ENCODE data around the gene HMG20B. TPM values are rescaled to one million over a fixed set of nuclear protein-coding genes. Genes with fewer than 3 reads are reported as not detected.

Gene HMG20B
- total RNA-seq, 1 donor from 2014 or later, result 51.4 TPM

DNA sequence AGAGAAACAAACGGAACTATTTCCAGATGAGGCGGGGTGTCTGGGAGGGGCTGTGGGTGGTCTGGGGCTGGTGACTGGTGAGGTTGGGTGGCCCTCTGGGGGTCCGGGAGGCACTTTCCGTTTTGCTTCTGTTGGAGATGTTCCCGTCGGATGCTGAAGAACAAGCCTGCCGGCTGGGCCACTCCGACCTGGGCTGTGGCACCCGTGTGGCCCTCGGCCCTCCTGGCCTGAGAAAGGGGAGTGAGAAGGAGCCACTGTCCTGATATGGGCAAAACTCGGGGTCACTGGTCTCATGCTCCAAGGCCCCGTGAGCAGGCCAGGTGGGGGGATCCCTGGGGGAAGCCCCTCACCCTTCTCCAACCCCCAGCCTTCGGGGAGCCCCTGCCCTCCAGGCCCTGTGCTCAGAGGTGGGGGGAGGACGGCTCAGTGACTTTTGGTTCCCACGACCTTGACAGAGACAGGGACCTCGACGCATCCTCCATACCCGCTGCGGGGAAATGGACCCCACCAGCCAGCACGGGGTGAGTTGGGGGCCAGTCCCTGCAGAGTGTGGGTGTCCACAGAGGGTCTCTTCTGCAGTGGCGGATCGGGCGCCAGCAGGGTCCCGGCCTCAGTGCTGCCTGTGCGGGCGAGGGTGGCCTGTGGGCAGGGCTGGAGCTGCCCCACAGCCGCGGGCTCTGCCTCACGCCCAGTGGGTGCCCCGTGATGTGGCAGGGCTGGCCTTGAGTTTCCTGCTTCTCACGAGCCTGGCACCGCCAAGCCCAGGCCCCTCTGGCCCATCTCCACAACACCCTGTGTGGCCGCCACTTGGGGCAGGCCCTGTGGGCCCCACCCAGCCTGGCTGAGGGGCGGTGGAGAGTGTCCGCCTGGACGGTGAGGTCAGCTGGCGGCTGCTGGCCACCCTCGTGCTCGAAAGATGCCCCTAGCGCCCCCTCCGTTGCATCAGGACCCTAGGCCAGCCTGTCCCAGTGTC lies 38.3 kb downstream of the HMG20B start:
- Histone ChIP-seq H3K27me3 (peaks cover 20% of the 10 kb centered on the region), H4K20me1 (ENCODE audit: low read depth) (no peaks in the 10 kb centered on the region), H3K4me2 (no peak overlapping the region), H3K4me3 (no peak overlapping the region), H3K36me3 (no peaks in the 10 kb centered on the region), H2AFZ (replicated peaks) (no peak overlapping the region), H3K79me2 (ENCODE audit: low read depth) (no peaks in the 10 kb centered on the region), H3K9me3 (ENCODE audit: low read depth) (no peaks in the 10 kb centered on the region), H3K9ac (no peak overlapping the region), H3K27ac (no peak overlapping the region), H3K4me1 (peaks cover 12% of the 10 kb centered on the region), H3F3A (ENCODE audit: low read depth) (peaks cover 14% of the 10 kb centered on the region)
- Mint-ChIP-seq H3K9me3 (no peaks in the 10 kb centered on the region), H3K27me3 (ENCODE audit: insufficient read depth, low read depth) (peaks cover 5% of the 10 kb centered on the region), H3K4me1 (peaks cover 11% of the 10 kb centered on the region), H3K4me3 (no peak overlapping the region), H3K27ac (no peak overlapping the region), H3K36me3 (no peaks in the 10 kb centered on the region)
- TF ChIP-seq EZH2 (IDR thresholded peaks at IDR 0.05) (no peak), EZH2phosphoT487 (IDR thresholded peaks at IDR 0.05) (no peak)
- TF ChIP-seq, protein P1, sequence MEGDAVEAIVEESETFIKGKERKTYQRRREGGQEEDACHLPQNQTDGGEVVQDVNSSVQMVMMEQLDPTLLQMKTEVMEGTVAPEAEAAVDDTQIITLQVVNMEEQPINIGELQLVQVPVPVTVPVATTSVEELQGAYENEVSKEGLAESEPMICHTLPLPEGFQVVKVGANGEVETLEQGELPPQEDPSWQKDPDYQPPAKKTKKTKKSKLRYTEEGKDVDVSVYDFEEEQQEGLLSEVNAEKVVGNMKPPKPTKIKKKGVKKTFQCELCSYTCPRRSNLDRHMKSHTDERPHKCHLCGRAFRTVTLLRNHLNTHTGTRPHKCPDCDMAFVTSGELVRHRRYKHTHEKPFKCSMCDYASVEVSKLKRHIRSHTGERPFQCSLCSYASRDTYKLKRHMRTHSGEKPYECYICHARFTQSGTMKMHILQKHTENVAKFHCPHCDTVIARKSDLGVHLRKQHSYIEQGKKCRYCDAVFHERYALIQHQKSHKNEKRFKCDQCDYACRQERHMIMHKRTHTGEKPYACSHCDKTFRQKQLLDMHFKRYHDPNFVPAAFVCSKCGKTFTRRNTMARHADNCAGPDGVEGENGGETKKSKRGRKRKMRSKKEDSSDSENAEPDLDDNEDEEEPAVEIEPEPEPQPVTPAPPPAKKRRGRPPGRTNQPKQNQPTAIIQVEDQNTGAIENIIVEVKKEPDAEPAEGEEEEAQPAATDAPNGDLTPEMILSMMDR (IDR thresholded peaks at IDR 0.05), result no peak
- no peak for DNase-seq (ENCODE audit: low spot score)

DNA sequence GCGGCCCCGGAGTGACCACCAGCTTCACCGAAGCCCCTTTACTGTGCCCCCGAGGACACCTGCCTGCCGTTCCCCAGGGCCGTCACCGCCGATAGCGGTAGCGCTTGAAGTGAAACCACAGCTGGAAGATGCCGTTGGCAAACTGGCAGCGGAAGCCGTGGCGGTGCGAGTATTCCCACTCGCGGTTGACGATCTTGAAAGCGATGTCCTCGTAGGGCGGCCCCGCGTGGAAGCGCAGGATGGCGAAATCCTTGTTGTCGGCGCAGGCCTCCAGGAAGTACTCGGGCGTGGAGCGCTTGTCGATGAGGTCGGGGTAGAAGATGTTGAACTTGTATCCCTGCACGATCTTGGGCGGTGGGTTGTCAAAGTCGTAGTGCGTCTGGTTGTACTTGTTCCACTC lies 39.1 kb downstream of the HMG20B start:
- H3K79me2 ChIP-seq (ENCODE audit: low read depth), result no peaks in the 10 kb centered on the region
- no peak overlapping the region for H3K27ac Mint-ChIP-seq
- no peak overlapping the region for H2AFZ ChIP-seq (replicated peaks)
- no peak for DNase-seq (ENCODE audit: low spot score)
- H3K9ac ChIP-seq, result no peak overlapping the region
- no peak overlapping the region for H3K4me2 ChIP-seq
- peaks cover 11% of the 10 kb centered on the region for H3K4me1 Mint-ChIP-seq
- H3K4me1 ChIP-seq, result peaks cover 12% of the 10 kb centered on the region
- H3K27me3 ChIP-seq, result peaks cover 12% of the 10 kb centered on the region
- no peaks in the 10 kb centered on the region for H3K9me3 Mint-ChIP-seq
- H3K36me3 ChIP-seq, result no peaks in the 10 kb centered on the region
- peaks cover 5% of the 10 kb centered on the region for H3K27me3 Mint-ChIP-seq (ENCODE audit: insufficient read depth, low read depth)
- H3K4me3 ChIP-seq, result no peak overlapping the region
- peaks cover 14% of the 10 kb centered on the region for H3F3A ChIP-seq (ENCODE audit: low read depth)
- H3K27ac ChIP-seq, result no peak overlapping the region
- no peaks in the 10 kb centered on the region for H3K36me3 Mint-ChIP-seq
- H4K20me1 ChIP-seq (ENCODE audit: low read depth), result no peaks in the 10 kb centered on the region
- no peaks in the 10 kb centered on the region for H3K9me3 ChIP-seq (ENCODE audit: low read depth)
- TF ChIP-seq EZH2 (IDR thresholded peaks at IDR 0.05) (no peak), EZH2phosphoT487 (IDR thresholded peaks at IDR 0.05) (no peak)
- TF ChIP-seq, protein P1 (IDR thresholded peaks at IDR 0.05), result no peak
- no peak overlapping the region for H3K4me3 Mint-ChIP-seq

DNA sequence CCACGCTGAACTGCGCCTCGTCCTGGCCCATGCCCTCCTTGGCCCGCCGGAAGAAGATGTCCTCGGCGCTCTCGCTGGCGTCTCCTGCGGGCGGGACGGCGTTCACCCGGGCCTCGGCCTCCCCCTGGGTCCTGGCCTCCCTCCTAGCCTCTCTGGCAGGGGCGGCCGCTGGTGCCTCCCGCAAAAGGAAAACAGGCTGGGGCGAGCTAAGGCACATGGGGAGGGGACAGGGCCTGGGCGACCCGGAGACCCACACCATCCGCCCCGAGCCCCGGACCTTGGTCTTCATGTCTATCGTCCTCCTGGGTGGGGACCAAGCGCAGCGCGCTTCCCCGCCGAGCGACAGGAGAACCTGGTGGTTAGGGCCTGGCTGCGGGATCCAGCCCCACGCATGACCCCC lies 39.6 kb downstream of the HMG20B start:
- peaks cover 5% of the 10 kb centered on the region for H3K27me3 Mint-ChIP-seq (ENCODE audit: insufficient read depth, low read depth)
- no peaks in the 10 kb centered on the region for H3K9me3 Mint-ChIP-seq
- no peaks in the 10 kb centered on the region for H3K36me3 Mint-ChIP-seq
- Histone ChIP-seq H3K79me2 (ENCODE audit: low read depth) (no peaks in the 10 kb centered on the region), H3K27me3 (peaks cover 7% of the 10 kb centered on the region), H3K27ac (no peak overlapping the region), H2AFZ (replicated peaks) (no peak overlapping the region), H3K4me1 (peaks cover 8% of the 10 kb centered on the region), H3K4me3 (no peak overlapping the region), H3K4me2 (no peak overlapping the region), H4K20me1 (ENCODE audit: low read depth) (no peaks in the 10 kb centered on the region), H3K36me3 (no peaks in the 10 kb centered on the region), H3F3A (ENCODE audit: low read depth) (peaks cover 12% of the 10 kb centered on the region), H3K9me3 (ENCODE audit: low read depth) (no peaks in the 10 kb centered on the region), H3K9ac (no peak overlapping the region)
- H3K27ac Mint-ChIP-seq, result no peak overlapping the region
- no peak for DNase-seq (ENCODE audit: low spot score)
- TF ChIP-seq EZH2 (IDR thresholded peaks at IDR 0.05) (no peak), EZH2phosphoT487 (IDR thresholded peaks at IDR 0.05) (no peak)
- TF ChIP-seq, protein P1 (IDR thresholded peaks at IDR 0.05), result no peak
- H3K4me1 Mint-ChIP-seq, result peaks cover 8% of the 10 kb centered on the region
- no peak overlapping the region for H3K4me3 Mint-ChIP-seq
